Activated CD8-positive, alpha-beta memory T cell treated with anti-CD3 and anti-CD28 coated beads, Interleukin-2, amount 50 U/mL, for 24 hours (primary cell): ENCODE measurements around the gene ZNF573.
"Not testable (repeated sequence)": the region's sequence is repeated elsewhere in the genome, so short reads cannot be mapped to it uniquely, and the experiment has no call there.

Source experiments
- DNase-seq: peaks from one replicate; pipeline ENCODE4 v3.0.0-alpha.2; 2020; ENCODE audit errors: extremely low read depth

Gene ZNF573

GRCh38 chr19:37779127-37780005 is at the start of gene ZNF573:
Gene ZNF573 (minus strand): TSS chr19:37779586. CDS start chr19:37773729, 5,857 bp downstream.
- peak; percentile 58 for DNase-seq

GRCh38 chr19:37817180-37817981 is 38.0 kb upstream of the ZNF573 start:
- DNase-seq, result no peak

GRCh38 chr19:37815611-37816010 is 36.2 kb upstream of the ZNF573 start:
- DNase-seq, result not testable (repeated sequence)

DNA sequence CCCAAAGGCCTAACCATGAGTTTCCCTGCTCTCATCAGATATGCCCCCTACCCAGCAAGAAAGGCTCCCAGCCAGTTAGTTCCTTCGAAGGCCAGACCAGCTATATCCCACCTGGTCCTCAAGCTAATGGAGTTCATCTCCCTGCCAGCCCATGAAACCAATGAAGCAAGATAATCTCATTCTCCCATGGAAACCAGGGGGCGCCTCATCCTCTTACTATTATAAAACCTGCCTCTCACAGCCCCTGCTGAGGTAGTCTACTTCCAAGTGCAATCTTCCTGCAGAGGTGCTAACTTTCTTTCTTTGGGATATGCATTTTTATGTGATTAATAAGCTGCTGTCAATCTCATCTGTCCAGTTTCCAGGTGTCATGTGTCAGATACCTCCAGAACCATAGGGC is 34.0 kb upstream of the ZNF573 start:
- DNase-seq, result no peak

DNA sequence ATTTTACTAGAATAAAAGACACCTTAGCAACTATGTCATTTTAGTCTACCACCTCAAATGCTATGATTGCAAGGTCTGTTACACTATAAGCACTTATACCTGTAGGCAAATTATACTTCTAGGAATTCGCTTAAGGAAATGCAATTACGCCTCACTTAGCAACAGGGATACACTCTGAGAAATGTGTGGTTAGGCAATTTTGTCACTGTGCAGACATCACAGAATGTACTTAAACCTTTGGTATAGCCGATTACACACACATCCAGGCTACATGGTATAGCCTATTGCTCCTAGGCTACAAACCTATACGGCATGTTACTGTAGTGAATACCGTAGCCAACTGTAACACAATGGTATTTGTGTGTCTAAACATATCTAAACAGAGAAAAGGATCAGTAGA is 30.0 kb upstream of the ZNF573 start:
- no peak for DNase-seq

DNA sequence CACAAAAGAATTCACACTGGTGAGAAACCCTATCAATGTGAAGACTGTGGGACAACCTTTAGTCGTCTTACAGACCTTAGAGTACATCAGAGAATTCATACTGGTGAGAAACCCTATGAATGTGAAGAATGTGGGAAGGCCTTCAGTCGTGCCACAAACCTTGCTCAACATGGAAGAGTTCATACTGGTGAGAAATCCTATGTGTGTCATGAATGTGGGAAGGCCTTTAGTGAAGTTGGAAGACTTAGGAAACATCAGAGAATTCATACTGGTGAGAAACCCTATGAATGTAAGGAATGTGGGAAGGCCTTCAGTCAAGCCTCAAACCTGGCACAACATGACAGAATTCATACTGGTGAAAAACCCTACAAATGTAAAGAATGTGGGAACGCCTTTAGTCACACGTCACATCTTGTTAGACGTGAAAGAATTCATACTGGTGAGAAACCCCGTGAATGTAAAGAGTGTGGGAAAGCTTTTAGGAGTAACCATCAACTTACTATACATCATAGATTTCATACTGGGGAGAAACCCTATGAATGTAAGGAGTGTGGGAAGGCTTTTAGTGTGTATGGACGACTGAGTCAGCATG is 24.0 kb upstream of the ZNF573 start:
- no peak for DNase-seq

DNA sequence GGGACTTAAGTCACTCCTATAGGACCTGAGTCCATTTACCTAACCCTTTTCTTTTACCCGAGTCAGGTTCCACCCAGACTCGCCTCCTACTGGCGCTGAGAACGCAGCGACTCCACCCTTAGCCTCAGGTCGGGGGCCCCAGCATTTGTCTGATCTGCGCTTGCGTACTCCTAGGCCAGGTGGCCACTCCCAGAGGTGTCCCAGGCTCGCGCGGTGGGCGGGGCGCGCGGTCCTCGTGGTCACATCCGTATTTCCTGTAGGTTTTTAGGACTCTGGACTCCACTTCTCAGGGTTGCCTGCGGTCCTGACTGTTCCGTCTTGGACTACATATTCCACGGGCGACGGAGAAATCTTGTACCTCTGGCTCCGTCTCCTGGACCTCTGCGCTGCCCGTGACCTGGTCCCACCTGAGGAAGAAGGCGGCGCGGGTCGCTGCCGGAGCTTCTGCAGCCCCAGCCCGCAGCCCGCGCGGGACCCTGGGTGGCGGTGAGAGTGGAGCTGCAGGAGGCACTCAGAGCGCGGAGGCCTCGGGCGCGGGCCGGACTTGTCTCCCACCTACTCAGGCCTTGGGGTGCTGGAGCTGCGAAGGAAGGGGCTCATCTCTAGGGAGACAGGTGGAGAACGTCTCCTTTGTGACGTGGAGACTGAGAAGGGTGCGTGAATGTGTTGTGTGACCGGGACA is 11.0 kb upstream of the ZNF573 start:
- DNase-seq, result no peak

DNA sequence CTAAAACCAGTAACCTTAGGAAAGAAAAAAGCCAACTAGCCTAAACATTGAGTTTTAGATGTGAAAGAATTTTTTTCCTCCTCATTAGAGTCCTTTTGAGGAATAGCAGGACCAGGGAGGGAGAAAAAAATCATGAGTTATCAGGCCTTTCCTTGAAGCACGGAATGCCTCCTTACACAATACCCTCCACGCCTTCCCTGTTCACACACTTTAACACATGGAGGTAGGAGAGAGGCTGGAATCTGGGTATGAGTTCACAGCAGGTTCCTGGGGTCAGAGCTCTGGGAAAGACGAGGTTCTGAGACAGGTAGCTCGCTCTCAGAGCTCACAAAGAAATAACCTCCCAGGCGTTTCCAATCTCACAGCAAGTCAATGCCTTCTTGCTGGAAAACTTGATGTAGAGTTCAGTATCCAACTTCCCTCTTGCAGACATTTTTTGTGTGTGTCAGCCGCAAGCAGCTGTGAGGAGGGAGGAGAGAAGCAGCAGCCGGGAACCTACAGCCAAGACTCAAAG is 716 bp downstream of the ZNF573 start:
- DNase-seq, result peak; percentile 7

GRCh38 chr19:37770985-37771384 is 8.4 kb downstream of the ZNF573 start:
- DNase-seq, result no peak

GRCh38 chr19:37763488-37763887 is 15.9 kb downstream of the ZNF573 start:
- no peak for DNase-seq

DNA sequence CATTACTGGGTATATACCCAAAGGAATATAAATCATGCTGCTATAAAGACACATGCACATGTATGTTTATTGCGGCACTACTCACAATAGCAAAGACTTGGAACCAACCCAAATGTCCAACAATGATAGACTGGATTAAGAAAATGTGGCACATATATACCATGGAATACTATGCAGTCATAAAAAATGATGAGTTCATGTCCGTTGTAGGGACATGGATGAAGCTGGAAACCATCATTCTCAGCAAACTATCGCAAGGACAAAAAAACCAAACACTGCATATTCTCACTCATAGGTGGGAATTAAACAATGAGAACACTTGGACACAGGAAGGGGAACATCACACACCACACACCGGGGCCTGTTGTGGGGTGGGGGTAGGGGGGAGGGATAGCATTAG is 21.7 kb downstream of the ZNF573 start:
- DNase-seq, result not testable (repeated sequence)

DNA sequence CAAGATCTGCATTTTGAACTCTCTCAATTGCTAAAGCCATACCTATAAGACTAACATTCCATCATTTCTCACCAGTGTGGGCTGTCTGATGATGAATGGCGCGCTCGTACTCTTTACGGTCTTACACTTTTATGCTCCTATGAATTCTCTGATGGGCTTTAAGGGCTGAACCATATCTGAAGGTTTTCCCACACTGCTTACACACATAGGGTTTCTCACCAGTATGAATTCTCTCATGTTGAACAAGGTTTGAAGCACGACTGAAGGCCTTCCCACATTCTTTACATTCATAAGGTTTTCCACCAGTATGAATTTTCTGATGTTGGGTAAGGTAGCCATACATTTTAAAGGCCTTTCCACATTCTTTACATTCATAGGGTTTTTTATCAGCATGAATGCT is 41.0 kb downstream of the ZNF573 start:
- DNase-seq, result no peak

- DNase-seq, result no peak
Measured at GRCh38 chr19:37725181-37725580, 54.2 kb downstream of the ZNF573 start.

GRCh38 chr19:37719927-37720265 is 59.5 kb downstream of the ZNF573 start:
- no peak for DNase-seq

DNA sequence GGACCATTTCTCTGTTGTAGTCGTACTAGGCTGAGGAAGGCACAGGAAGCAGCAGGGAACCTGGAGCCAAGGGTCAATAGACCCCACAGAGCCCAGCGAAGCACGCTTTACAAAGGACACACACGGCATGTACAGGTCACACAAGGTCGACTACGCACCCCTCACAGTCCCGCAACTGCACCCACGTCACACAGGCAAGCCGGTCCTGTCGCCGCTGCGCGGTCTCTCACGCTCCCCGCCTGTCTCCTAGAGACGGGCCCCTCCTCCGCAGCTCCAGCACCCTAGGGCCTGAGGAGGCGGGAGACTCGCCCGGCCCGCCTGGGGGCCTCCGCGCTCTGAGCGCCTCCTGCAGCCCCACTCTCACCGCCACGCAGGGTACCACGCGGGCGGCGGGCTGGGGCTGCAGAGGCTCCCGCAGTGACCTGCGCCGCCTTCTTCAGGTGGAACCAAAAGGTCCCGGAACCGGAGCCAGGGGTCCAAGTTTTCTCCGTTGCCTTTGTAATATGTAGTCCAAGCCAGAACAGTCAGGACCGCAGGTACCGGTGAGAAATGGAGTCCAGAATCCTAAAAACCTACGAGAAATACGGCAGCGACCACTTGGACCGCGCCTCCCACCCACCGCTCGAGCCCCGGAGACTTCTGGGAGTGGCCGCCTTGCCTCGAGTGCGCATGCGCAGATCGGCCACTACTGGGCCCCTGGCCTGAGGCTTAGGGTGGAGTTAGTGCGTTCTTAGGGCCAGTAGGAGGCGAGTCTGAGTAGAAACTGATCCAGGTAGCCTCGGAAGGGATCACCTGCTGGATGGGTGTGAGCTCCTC is 60.1 kb downstream of the ZNF573 start, which contains the start of gene ZNF607:
Gene ZNF607, minus strand, starts transcription at position 651 of the 816 bp plus-strand sequence. CDS start 8,143 bp downstream, outside the sequence.
- peak; percentile 66 for DNase-seq

GRCh38 chr19:37718304-37718703 is 61.1 kb downstream of the ZNF573 start:
- no peak for DNase-seq

GRCh38 chr19:37716140-37716539 is 63.2 kb downstream of the ZNF573 start:
- no peak for DNase-seq

DNA sequence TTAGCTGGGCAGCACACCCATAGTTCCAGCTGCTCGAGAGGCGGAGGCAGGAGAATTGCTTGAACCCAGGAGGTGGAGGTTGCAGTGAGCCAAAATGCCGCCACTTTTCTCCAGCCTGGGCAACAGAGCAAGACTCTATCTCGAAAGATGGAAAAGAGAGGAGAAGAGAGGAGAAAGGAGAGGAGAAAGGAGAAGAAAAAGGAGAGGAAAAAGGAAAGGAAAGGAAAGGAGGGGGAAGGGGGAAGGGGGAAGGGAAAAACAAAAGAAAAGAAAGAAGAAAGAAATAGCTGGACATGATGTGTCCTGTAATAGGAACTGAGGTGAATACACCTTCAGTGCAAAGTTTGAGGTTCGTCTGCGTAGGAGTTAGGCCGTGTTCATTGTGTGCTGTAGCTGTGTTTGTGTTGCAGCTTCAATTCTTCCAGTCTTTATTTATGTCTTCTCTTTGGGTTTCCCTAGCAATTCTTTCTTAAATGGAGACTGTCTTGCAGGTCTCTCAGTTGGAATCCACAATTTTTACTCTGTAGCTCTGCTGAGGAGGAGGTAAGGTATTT is 73.3 kb downstream of the ZNF573 start:
- no peak for DNase-seq

DNA sequence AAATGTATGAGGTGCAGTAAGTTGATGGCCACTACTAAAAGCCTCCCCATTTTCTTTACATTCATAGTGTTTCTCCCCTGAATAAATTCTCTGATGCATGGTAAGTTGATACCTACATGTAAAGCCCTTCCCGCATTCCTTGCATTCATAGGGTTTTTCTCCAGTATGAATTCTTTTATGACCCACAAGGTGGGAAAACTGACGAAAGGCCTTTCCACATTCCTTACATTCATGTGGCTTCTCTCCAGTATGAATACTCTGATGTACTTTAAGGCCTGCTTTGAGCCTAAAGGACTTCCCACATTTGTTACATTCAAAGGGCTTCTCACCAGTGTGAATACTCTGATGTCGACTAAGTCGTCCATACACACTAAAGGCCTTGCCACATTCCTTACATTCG is 80.3 kb downstream of the ZNF573 start:
- no peak for DNase-seq

DNA sequence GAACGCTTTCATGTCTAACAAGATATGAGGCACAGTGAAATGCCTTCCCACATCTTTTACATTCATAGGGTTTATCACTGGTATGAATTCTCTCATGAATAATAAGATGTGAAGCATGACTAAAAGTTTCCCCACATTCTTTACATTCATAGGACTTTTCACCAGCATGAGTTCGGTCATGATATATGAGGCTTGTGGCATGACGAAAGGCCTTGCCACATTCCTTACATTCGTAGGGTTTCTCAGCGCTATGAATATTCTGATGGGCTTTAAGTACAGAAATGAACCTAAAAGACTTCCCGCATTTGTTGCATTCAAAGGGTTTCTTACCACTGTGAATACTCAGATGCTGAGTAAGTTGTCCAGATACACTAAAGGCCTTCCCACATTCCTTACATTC is 81.2 kb downstream of the ZNF573 start:
- DNase-seq, result no peak
